GM21381 (cell line): ENCODE measurements around the gene ZNF326.

ENCODE experiments used
- ATAC-seq: cut with Tn5 transposase; IDR thresholded peaks from one replicate; pipeline ENCODE4 v1.9.1; 2021; ENCODE audit warnings: mild to moderate bottlenecking, moderate library complexity; ENCODE audit not compliant: unreplicated experiment

Gene ZNF326

GRCh38 chr1:90074137-90074536, 79.2 kb downstream of the ZNF326 start:
- peak; percentile 69 for ATAC-seq

DNA sequence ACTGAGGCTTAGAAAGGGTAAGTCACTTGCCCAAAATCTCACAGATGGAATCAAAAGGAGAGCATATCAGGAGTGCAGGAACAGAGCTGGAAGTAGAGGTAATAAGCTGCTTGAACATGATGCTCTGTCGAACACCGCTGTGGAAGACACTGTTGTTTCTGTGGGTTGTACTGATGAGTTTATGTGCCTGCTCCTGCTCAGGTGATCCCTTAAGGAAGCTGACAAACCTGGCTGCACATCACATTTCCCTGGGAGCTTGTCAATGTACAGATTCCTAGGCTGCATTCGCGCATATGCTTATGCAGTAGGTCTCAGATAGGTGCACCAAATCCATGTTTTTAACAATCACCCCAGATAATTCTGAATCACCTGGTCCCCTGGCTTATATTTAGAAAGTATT, 79.7 kb downstream of the ZNF326 start:
- ATAC-seq: no peak

DNA sequence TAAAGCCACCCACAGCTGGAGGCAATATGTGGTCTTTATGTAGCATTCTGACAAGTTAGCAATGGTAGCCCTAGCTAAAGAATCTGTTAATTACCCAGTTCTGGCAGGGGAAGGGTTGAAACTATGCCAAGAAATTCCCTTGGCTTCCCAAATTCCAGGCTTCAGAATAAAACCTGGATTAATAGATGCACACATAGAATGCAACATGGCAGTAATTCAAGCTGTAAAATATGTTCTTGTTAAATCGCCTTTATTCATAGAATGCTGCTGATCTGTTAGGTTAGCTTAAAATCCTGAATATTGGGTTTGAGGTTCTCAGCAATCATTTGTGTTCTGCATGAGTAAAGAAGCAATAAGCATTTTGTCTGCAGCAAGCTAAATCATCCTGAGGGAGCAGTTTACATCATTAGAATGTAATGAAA, 80.1 kb downstream of the ZNF326 start:
- ATAC-seq: no peak

- ATAC-seq: no peak
These were observed 89.1 kb downstream of the ZNF326 start for GRCh38 chr1:90083995-90084394.
